ENCODE results near the gene PRR11.
"Not testable (repeated sequence)": the region's sequence is repeated elsewhere in the genome, so short reads cannot be mapped to it uniquely, and the experiment has no call there.

The PRR11 gene

DNA sequence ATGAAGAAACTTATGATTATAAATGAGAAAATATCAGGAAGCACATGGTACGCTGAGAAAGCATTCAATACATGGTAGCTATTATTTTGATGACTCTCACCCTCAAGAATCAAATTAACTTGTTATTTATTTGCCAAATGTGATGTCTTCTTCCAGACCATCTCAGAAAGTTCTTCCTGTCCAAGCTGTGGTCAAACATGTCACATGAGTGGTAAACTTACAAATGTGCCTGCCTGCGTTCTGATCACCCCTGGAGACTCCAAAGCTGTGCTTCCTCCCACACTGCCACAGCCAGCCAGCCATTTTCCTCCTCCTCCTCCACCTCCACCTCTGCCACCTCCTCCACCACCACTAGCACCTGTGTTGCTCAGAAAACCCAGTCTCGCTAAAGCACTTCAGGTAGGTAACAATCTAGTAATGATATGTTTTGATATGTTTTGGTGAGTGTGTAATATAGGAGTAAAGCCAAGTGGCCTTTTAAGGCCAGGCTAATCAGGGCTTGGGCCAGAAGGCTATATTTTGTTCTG, 37.9 kb downstream of the PRR11 start:
- no peak overlapping the region for H3K9ac ChIP-seq (ENCODE audit: low read length in 5 of 5)
- no peaks in the 10 kb centered on the region for H3K4me1 ChIP-seq (ENCODE audit: control insufficient read depth in 5 of 5, insufficient read depth in 5 of 5, low read length in 5 of 5)

DNA sequence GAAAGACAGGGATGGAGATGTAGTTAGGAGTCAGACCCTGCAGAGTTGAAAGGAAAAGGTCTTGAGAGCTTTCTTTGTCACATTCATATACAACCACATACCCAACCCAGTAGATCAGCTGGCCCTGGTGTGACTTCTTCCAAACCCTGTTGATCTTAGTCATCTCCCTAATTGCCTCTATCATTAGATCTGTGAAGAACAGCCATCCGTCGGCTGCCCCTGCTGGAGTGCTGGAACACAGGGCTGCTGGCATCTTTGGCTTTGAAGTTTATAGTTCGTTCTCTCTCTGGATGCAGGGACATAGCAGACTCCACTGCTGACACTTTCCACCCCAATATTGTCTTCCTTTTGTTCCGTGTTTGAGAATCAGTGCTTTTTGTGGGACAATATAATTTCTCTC, 43.9 kb downstream of the PRR11 start:
- Histone ChIP-seq H3K9me3 (ENCODE audit: control insufficient read depth in 5 of 5, low read length in 5 of 5) (no peaks in the 10 kb centered on the region), H3K9ac (ENCODE audit: low read length in 5 of 5) (no peak overlapping the region), H3K36me3 (ENCODE audit: control insufficient read depth in 5 of 5, insufficient read depth in 5 of 5, low read length in 5 of 5) (no peaks in the 10 kb centered on the region)

More for the DNA sequence above, 37.9 kb downstream of the PRR11 start:
- H3K9me3 ChIP-seq (ENCODE audit: control insufficient read depth in 5 of 5, low read length in 5 of 5): no peaks in the 10 kb centered on the region
- H3K27me3 ChIP-seq (ENCODE audit: control insufficient read depth in 5 of 5, insufficient read depth in 4 of 5, low read length in 5 of 5): no peaks in the 10 kb centered on the region
- H3K36me3 ChIP-seq (ENCODE audit: control insufficient read depth in 5 of 5, insufficient read depth in 5 of 5, low read length in 5 of 5): no peaks in the 10 kb centered on the region
- H3K27ac ChIP-seq (ENCODE audit: low read depth, low read length): no peak overlapping the region
- no peak overlapping the region for H3K4me3 ChIP-seq (ENCODE audit: low read depth in 1 of 5, low read length in 5 of 5)

DNA sequence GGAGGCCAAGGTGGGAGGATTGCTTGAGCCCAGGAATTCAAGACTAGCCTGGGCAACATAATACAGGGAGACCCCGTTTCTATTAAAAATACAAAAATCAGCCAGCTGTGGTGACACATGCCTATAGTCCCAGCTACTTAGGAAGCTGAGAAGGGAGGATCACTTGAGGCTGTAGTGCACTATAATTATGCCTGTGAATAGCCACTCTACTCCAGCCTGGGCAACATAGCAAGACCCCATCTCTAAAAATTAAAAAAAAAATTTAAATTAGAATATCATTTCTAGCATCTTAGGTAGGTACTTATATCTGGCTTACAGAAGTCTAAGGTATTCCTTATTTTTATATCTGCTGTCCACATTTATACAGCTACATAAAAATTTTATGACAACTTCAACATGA, 46.8 kb downstream of the PRR11 start:
- Histone ChIP-seq H3K9me3 (ENCODE audit: control insufficient read depth in 5 of 5, low read length in 5 of 5) (no peaks in the 10 kb centered on the region), H3K36me3 (ENCODE audit: control insufficient read depth in 5 of 5, insufficient read depth in 5 of 5, low read length in 5 of 5) (no peaks in the 10 kb centered on the region), H3K27me3 (ENCODE audit: control insufficient read depth in 5 of 5, insufficient read depth in 4 of 5, low read length in 5 of 5) (no peaks in the 10 kb centered on the region), H3K9ac (ENCODE audit: low read length in 5 of 5) (no peak overlapping the region), H3K4me1 (ENCODE audit: control insufficient read depth in 5 of 5, insufficient read depth in 5 of 5, low read length in 5 of 5) (no peaks in the 10 kb centered on the region), H3K4me3 (ENCODE audit: low read depth in 1 of 5, low read length in 5 of 5) (no peak overlapping the region), H3K27ac (ENCODE audit: low read depth, low read length) (no peak overlapping the region)

More for the DNA sequence above, 43.9 kb downstream of the PRR11 start:
- Histone ChIP-seq H3K4me1 (ENCODE audit: control insufficient read depth in 5 of 5, insufficient read depth in 5 of 5, low read length in 5 of 5) (no peaks in the 10 kb centered on the region), H3K27me3 (ENCODE audit: control insufficient read depth in 5 of 5, insufficient read depth in 4 of 5, low read length in 5 of 5) (no peaks in the 10 kb centered on the region), H3K27ac (ENCODE audit: low read depth, low read length) (no peak overlapping the region), H3K4me3 (ENCODE audit: low read depth in 1 of 5, low read length in 5 of 5) (no peak overlapping the region)

DNA sequence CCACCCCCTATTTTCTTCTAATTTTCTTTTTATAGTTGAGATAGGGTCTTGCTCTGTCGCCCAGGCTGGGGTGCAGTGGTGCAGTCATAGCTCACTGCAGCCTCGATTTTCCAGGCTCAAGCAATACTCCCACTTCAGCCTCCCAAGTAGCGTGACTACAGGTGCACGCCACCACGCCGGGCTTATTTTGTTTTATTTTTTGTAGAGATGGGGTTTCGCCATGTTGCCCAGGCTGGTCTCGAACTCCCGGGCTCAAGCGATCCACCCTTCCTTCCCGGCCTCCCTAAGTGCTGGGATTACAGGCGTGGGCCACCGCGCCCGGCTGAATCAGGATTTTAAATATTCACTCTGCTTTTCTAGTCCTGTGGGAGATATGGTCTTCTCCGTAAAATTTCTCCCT, 63.8 kb downstream of the PRR11 start:
- Histone ChIP-seq H3K9ac (ENCODE audit: low read length in 5 of 5) (no peak overlapping the region), H3K27me3 (ENCODE audit: control insufficient read depth in 5 of 5, insufficient read depth in 4 of 5, low read length in 5 of 5) (no peaks in the 10 kb centered on the region), H3K4me3 (ENCODE audit: low read depth in 1 of 5, low read length in 5 of 5) (no peak overlapping the region), H3K4me1 (ENCODE audit: control insufficient read depth in 5 of 5, insufficient read depth in 5 of 5, low read length in 5 of 5) (peaks cover 2 to 15% (median 14%) of the 10 kb centered on the region in 5 donors), H3K9me3 (ENCODE audit: control insufficient read depth in 5 of 5, low read length in 5 of 5) (no peaks in the 10 kb centered on the region), H3K27ac (ENCODE audit: low read depth, low read length) (no peak overlapping the region), H3K36me3 (ENCODE audit: control insufficient read depth in 5 of 5, insufficient read depth in 5 of 5, low read length in 5 of 5) (peaks cover 0 to 6% (median 4%) of the 10 kb centered on the region in 5 donors)

DNA sequence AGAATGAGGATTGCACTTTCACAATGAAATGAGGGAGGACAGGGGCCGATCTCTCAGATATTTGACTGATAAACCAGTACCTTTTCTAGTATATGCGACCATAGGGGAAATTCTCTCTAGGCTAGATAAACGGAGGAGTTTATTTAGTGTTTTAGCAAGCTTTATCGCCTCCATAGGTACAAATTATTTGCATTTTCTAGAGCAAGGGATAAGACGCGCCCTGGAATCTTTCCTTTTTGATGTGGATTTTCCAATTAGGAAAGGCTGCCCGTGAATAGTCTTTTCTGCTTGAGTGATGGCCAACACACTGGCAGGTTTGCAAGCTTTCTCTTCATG, 64.4 kb downstream of the PRR11 start:
- peak overlapping the region; percentile 69 to 97 (median 78) for H3K4me3 ChIP-seq (ENCODE audit: low read depth in 1 of 5, low read length in 5 of 5)
- peaks cover 2 to 15% (median 14%) of the 10 kb centered on the region in 5 donors for H3K4me1 ChIP-seq (ENCODE audit: control insufficient read depth in 5 of 5, insufficient read depth in 5 of 5, low read length in 5 of 5)
- peaks cover 0 to under 1% (median 0%) of the 10 kb centered on the region in 5 donors for H3K36me3 ChIP-seq (ENCODE audit: control insufficient read depth in 5 of 5, insufficient read depth in 5 of 5, low read length in 5 of 5)
- no peak overlapping the region for H3K27ac ChIP-seq (ENCODE audit: low read depth, low read length)
- peak overlapping the region in 3 of 5 donors; percentile 12 to 57 (median 29) for H3K9ac ChIP-seq (ENCODE audit: low read length in 5 of 5)
- no peaks in the 10 kb centered on the region for H3K27me3 ChIP-seq (ENCODE audit: control insufficient read depth in 5 of 5, insufficient read depth in 4 of 5, low read length in 5 of 5)
- H3K9me3 ChIP-seq (ENCODE audit: control insufficient read depth in 5 of 5, low read length in 5 of 5): no peaks in the 10 kb centered on the region

DNA sequence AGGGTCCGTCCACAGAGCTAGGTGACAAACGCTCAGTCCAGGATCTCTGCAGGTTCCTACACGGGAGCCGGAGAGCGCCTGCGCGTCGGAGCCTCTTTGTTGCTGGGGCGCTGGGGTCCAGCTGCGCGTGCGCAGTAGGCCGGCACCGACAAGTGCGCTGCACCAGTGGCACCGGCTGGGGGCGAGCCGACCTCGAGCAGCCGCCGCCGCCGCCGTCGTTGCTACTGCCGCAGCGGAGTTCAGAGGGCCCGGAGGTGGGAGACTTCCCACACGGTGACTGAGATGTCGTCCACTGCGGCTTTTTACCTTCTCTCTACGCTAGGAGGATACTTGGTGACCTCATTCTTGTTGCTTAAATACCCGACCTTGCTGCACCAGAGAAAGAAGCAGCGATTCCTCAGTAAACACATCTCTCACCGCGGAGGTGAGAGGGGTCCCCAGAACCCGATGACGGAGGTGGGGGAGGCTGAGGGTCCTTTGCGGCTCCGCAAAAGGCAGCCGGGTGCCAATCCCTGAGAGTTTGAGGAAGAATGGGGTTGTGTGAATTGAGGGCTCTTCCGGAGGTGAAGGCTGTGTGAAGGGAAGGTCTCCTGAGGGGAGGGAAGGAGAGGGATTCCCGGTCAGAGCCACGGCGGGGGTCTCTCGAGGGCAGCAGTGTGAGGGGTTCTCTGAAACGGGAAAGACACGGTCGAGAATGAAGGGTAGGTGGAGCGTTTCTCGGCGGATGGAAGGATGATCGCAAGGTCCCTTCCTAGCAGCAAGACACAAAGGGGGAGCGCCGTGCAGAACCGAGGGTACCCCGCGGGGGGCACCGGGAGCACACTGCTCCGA, 65.0 kb downstream of the PRR11 start, which contains the start of gene GDPD1:
GDPD1 (plus strand) TSS at position 184 of the 831 bp plus-strand sequence; CDS start at position 283, 99 bp downstream.
- no peak within 1 kb of the TSS for H3K27ac ChIP-seq (ENCODE audit: low read depth, low read length)
- H3K9me3 ChIP-seq (ENCODE audit: control insufficient read depth in 5 of 5, low read length in 5 of 5): no peaks in the 10 kb centered on the region
- H3K4me3 ChIP-seq (ENCODE audit: low read depth in 1 of 5, low read length in 5 of 5): peak within 1 kb of the TSS; percentile 76 to 97 (median 90)
- H3K4me1 ChIP-seq (ENCODE audit: control insufficient read depth in 5 of 5, insufficient read depth in 5 of 5, low read length in 5 of 5): peaks cover 2 to 15% (median 14%) of the 10 kb centered on the region in 5 donors
- no peaks in the 10 kb centered on the region for H3K27me3 ChIP-seq (ENCODE audit: control insufficient read depth in 5 of 5, insufficient read depth in 4 of 5, low read length in 5 of 5)
- H3K36me3 ChIP-seq (ENCODE audit: control insufficient read depth in 5 of 5, insufficient read depth in 5 of 5, low read length in 5 of 5): no peaks in the 10 kb centered on the region
- H3K9ac ChIP-seq (ENCODE audit: low read length in 5 of 5): peak within 1 kb of the TSS; percentile 77 to 92 (median 87)

DNA sequence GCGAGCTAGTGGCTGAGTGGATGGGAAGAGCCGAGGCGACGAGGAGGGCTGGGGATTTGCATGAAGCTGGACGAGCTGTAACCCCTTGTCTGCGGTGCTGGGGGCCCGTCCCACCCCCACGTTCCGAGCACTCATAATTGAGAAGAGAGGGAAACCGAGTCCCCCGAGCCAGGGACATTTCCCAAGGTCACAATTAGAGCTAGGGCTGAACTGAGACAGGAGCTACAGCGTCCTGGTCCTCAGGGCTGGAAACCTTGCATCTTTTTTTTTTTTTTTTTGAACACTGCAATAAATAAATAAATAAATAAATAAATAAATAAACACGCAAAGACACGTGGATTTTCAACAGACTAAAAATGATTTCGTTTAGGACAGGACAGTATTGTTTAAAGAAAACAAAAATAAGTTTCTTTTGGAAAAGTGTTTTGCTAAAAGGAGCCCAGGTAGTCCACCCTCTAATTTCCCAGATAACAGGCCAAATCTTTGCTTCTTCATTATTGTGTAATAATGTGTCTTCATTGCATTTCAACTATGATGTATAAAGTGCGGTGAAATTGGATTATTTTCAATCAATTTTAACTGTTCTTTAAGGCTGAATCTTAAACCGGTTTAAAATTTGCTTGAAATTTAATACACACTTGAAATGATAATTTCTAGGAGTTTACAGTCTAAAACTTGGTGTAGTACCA, 65.8 kb downstream of the PRR11 start:
- peaks cover 2 to 15% (median 14%) of the 10 kb centered on the region in 5 donors for H3K4me1 ChIP-seq (ENCODE audit: control insufficient read depth in 5 of 5, insufficient read depth in 5 of 5, low read length in 5 of 5)
- H3K27me3 ChIP-seq (ENCODE audit: control insufficient read depth in 5 of 5, insufficient read depth in 4 of 5, low read length in 5 of 5): no peaks in the 10 kb centered on the region
- no peak overlapping the region for H3K27ac ChIP-seq (ENCODE audit: low read depth, low read length)
- no peaks in the 10 kb centered on the region for H3K36me3 ChIP-seq (ENCODE audit: control insufficient read depth in 5 of 5, insufficient read depth in 5 of 5, low read length in 5 of 5)
- peak overlapping the region; percentile 77 to 92 (median 87) for H3K9ac ChIP-seq (ENCODE audit: low read length in 5 of 5)
- H3K4me3 ChIP-seq (ENCODE audit: low read depth in 1 of 5, low read length in 5 of 5): peak overlapping the region; percentile 76 to 97 (median 90)
- H3K9me3 ChIP-seq (ENCODE audit: control insufficient read depth in 5 of 5, low read length in 5 of 5): no peaks in the 10 kb centered on the region

DNA sequence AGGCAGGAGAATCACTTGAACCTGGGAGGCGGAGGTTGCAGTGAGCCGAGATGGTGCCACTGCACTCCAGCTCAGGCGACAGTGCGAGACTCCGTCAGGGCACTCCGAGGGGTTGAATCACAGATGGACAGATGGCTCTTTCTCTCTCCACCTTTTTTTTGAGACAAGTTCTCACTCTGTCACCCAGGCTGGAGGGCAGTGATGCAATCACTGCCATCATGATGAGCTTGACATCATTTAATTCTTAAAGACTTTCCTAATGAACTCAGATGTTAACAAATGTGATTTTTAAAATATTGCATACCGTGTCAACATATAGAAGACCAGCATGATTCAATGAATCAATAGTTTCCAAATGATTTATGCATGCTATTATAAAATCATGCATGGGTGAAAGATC, 68.3 kb downstream of the PRR11 start:
- no peaks in the 10 kb centered on the region for H3K9me3 ChIP-seq (ENCODE audit: control insufficient read depth in 5 of 5, low read length in 5 of 5)
- no peak overlapping the region for H3K4me3 ChIP-seq (ENCODE audit: low read depth in 1 of 5, low read length in 5 of 5)
- H3K4me1 ChIP-seq (ENCODE audit: control insufficient read depth in 5 of 5, insufficient read depth in 5 of 5, low read length in 5 of 5): peaks cover 2 to 15% (median 14%) of the 10 kb centered on the region in 5 donors
- H3K9ac ChIP-seq (ENCODE audit: low read length in 5 of 5): no peak overlapping the region
- no peak overlapping the region for H3K27ac ChIP-seq (ENCODE audit: low read depth, low read length)
- no peaks in the 10 kb centered on the region for H3K36me3 ChIP-seq (ENCODE audit: control insufficient read depth in 5 of 5, insufficient read depth in 5 of 5, low read length in 5 of 5)
- H3K27me3 ChIP-seq (ENCODE audit: control insufficient read depth in 5 of 5, insufficient read depth in 4 of 5, low read length in 5 of 5): no peaks in the 10 kb centered on the region

DNA sequence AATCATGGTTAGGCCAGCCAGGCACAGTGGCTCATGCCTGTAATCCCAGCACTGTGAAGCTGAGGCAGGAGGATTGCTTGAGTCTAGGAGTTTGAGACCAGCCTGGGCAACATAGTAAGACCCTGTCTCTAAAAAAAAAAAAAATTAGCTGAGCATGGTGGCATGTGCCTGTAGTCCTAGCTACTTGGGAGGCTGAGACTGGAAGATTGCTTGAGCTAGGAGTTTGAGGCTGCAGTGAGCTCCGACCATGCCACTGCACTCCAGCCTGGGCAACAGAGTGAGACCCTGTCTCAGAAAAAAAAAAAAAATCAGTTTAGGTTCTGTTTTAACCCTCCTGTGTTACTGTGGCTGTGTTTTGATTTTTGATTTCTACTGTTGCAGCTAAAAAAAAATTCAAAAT, 73.0 kb downstream of the PRR11 start:
- not testable (repeated sequence) for H3K9me3 ChIP-seq (ENCODE audit: control insufficient read depth in 5 of 5, low read length in 5 of 5); H3K27ac ChIP-seq (ENCODE audit: low read depth, low read length); H3K9ac ChIP-seq (ENCODE audit: low read length in 5 of 5); H3K4me1 ChIP-seq (ENCODE audit: control insufficient read depth in 5 of 5, insufficient read depth in 5 of 5, low read length in 5 of 5); H3K36me3 ChIP-seq (ENCODE audit: control insufficient read depth in 5 of 5, insufficient read depth in 5 of 5, low read length in 5 of 5); H3K27me3 ChIP-seq (ENCODE audit: control insufficient read depth in 5 of 5, insufficient read depth in 4 of 5, low read length in 5 of 5); H3K4me3 ChIP-seq (ENCODE audit: low read depth in 1 of 5, low read length in 5 of 5)

DNA sequence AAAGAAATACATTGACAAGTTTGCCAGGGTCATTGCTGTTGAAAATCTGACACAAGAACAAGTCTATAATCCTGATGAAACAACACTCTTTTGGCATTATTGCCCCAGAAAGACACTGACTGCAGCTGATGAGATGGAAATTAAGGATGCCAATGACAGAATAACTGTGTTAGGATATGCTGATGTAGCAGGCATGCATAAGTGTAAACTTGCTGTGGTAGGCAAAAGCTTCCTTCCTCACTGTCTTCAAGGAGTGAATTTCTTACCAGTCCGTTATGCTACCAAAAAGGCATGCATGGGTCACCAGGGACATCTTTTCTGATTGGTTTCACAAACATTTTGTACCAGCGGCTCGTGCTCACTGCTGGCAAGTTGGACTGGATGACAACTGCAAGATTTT, 75.2 kb downstream of the PRR11 start:
- Histone ChIP-seq H3K9ac (ENCODE audit: low read length in 5 of 5) (no peak overlapping the region), H3K36me3 (ENCODE audit: control insufficient read depth in 5 of 5, insufficient read depth in 5 of 5, low read length in 5 of 5) (no peaks in the 10 kb centered on the region), H3K27ac (ENCODE audit: low read depth, low read length) (no peak overlapping the region), H3K27me3 (ENCODE audit: control insufficient read depth in 5 of 5, insufficient read depth in 4 of 5, low read length in 5 of 5) (no peaks in the 10 kb centered on the region), H3K9me3 (ENCODE audit: control insufficient read depth in 5 of 5, low read length in 5 of 5) (no peaks in the 10 kb centered on the region), H3K4me3 (ENCODE audit: low read depth in 1 of 5, low read length in 5 of 5) (no peak overlapping the region), H3K4me1 (ENCODE audit: control insufficient read depth in 5 of 5, insufficient read depth in 5 of 5, low read length in 5 of 5) (no peaks in the 10 kb centered on the region)
